ENCODE results near the gene NEGR1. TPM values are rescaled to one million over a fixed set of nuclear protein-coding genes. Genes with fewer than 3 reads are reported as not detected.
"Not testable (repeated sequence)": the region's sequence is repeated elsewhere in the genome, so short reads cannot be mapped to it uniquely, and the experiment has no call there.

NEGR1 gene
- total and polyA plus RNA-seq, 2 experiments from 2014 or later, result 1.0 to 2.8 TPM

- no peaks in the 10 kb centered on the region for H3K4me1 ChIP-seq (ENCODE audit: insufficient read depth)
- H3K9me2 ChIP-seq (replicated peaks; ENCODE audit: insufficient read depth), result no peaks in the 10 kb centered on the region
- H3K79me2 ChIP-seq, result no peaks in the 10 kb centered on the region
- H3K27ac ChIP-seq, result no peak overlapping the region
- DNase-seq (ENCODE audit: low spot score), result no peak
- TF ChIP-seq EZH2phosphoT487 (IDR thresholded peaks at IDR 0.05; ENCODE audit: low read depth, severe bottlenecking, unreplicated experiment) (no peak), CTCF (IDR thresholded peaks at IDR 0.05; ENCODE audit: poor library complexity) (no peak), EZH2 (IDR thresholded peaks at IDR 0.05; ENCODE audit: borderline replicate concordance) (no peak)
- H3K36me3 ChIP-seq (replicated peaks; ENCODE audit: insufficient read depth, low read depth), result no peaks in the 10 kb centered on the region
- no peak overlapping the region for H3K4me3 ChIP-seq
- 85% methylated on average over 2 of the region's 2 CpGs for WGBS (ENCODE audit: low lambda C conversion rate, missing lambda C conversion rate)
- H4K20me1 ChIP-seq (ENCODE audit: insufficient read depth, poor library complexity, severe bottlenecking), result no peaks in the 10 kb centered on the region
- no peak overlapping the region for H2AFZ ChIP-seq
- H3K9me3 ChIP-seq (ENCODE audit: low read depth), result no peaks in the 10 kb centered on the region
- H3K4me2 ChIP-seq, result no peak overlapping the region
- no peaks in the 10 kb centered on the region for H3K27me3 ChIP-seq
Observed at GRCh38 chr1:72262735-72263134, 19.6 kb downstream of the NEGR1 start.

- Histone ChIP-seq H3K4me2 (no peak overlapping the region), H4K20me1 (ENCODE audit: insufficient read depth, poor library complexity, severe bottlenecking) (no peaks in the 10 kb centered on the region), H2AFZ (no peak overlapping the region), H3K9me2 (replicated peaks; ENCODE audit: insufficient read depth) (no peaks in the 10 kb centered on the region), H3K27ac (no peak overlapping the region), H3K79me2 (no peaks in the 10 kb centered on the region), H3K27me3 (no peaks in the 10 kb centered on the region), H3K4me1 (ENCODE audit: insufficient read depth) (no peaks in the 10 kb centered on the region), H3K4me3 (no peak overlapping the region), H3K36me3 (replicated peaks; ENCODE audit: insufficient read depth, low read depth) (no peaks in the 10 kb centered on the region), H3K9me3 (ENCODE audit: low read depth) (no peaks in the 10 kb centered on the region)
- TF ChIP-seq EZH2phosphoT487 (IDR thresholded peaks at IDR 0.05; ENCODE audit: low read depth, severe bottlenecking, unreplicated experiment) (no peak), CTCF (IDR thresholded peaks at IDR 0.05; ENCODE audit: poor library complexity) (no peak), EZH2 (IDR thresholded peaks at IDR 0.05; ENCODE audit: borderline replicate concordance) (no peak)
- no peak for DNase-seq (ENCODE audit: low spot score)
Observed at GRCh38 chr1:72253132-72253531, 29.2 kb downstream of the NEGR1 start.

- DNase-seq (ENCODE audit: low spot score), result no peak
Observed at GRCh38 chr1:72241397-72241796, 40.9 kb downstream of the NEGR1 start.

GRCh38 chr1:72235931-72236330 lies 46.4 kb downstream of the NEGR1 start:
- H3K36me3 ChIP-seq (replicated peaks; ENCODE audit: insufficient read depth, low read depth); H3K9me3 ChIP-seq (ENCODE audit: low read depth); H3K79me2 ChIP-seq; H3K27ac ChIP-seq; H3K27me3 ChIP-seq; DNase-seq (ENCODE audit: low spot score); H3K9me2 ChIP-seq (replicated peaks; ENCODE audit: insufficient read depth); H2AFZ ChIP-seq; H3K4me3 ChIP-seq; H3K4me2 ChIP-seq; H3K4me1 ChIP-seq (ENCODE audit: insufficient read depth); H4K20me1 ChIP-seq (ENCODE audit: insufficient read depth, poor library complexity, severe bottlenecking): not testable (repeated sequence)

More at GRCh38 chr1:72241397-72241796, 40.9 kb downstream of the NEGR1 start:
- H4K20me1 ChIP-seq (ENCODE audit: insufficient read depth, poor library complexity, severe bottlenecking), result no peaks in the 10 kb centered on the region
- no peaks in the 10 kb centered on the region for H3K4me1 ChIP-seq (ENCODE audit: insufficient read depth)
- H3K4me2 ChIP-seq, result no peak overlapping the region
- H3K27ac ChIP-seq, result no peak overlapping the region
- no peaks in the 10 kb centered on the region for H3K79me2 ChIP-seq
- no peaks in the 10 kb centered on the region for H3K27me3 ChIP-seq
- H3K9me2 ChIP-seq (replicated peaks; ENCODE audit: insufficient read depth), result no peaks in the 10 kb centered on the region
- H2AFZ ChIP-seq, result no peak overlapping the region
- TF ChIP-seq EZH2 (IDR thresholded peaks at IDR 0.05; ENCODE audit: borderline replicate concordance) (no peak), EZH2phosphoT487 (IDR thresholded peaks at IDR 0.05; ENCODE audit: low read depth, severe bottlenecking, unreplicated experiment) (no peak), CTCF (IDR thresholded peaks at IDR 0.05; ENCODE audit: poor library complexity) (no peak)
- no peak overlapping the region for H3K4me3 ChIP-seq
- 97% methylated on average over 1 of the region's 1 CpG for WGBS (ENCODE audit: low lambda C conversion rate, missing lambda C conversion rate)
- H3K36me3 ChIP-seq (replicated peaks; ENCODE audit: insufficient read depth, low read depth), result no peaks in the 10 kb centered on the region
- H3K9me3 ChIP-seq (ENCODE audit: low read depth), result no peaks in the 10 kb centered on the region

Data from hepatocyte (in vitro differentiated cells).